Renal cortical epithelial cell (primary cell): ENCODE measurements around the gene ARL11. TPM values are rescaled to one million over a fixed set of nuclear protein-coding genes. Genes with fewer than 3 reads are reported as not detected.
A peak's percentile ranks its signal among the peaks of the same experiment; 100 is the strongest.
"Not testable (repeated sequence)": the region's sequence is repeated elsewhere in the genome, so short reads cannot be mapped to it uniquely, and the experiment has no call there.

ENCODE experiments used
- DNase-seq: peaks from one replicate; pipeline ENCODE4 v3.0.0-alpha.2; 2011; ENCODE audit warnings: low read depth
- total RNA-seq: library from RNA; depleted of rRNA; stranded (reverse); fragments of >200 nt; gene quantifications from 2 replicates; pipeline ENCODE4 v1.2.3, GENCODE V29; 2014

Gene ARL11
- under 0.01 TPM in 1 of 2 replicates, not detected in the other for total RNA-seq

DNA sequence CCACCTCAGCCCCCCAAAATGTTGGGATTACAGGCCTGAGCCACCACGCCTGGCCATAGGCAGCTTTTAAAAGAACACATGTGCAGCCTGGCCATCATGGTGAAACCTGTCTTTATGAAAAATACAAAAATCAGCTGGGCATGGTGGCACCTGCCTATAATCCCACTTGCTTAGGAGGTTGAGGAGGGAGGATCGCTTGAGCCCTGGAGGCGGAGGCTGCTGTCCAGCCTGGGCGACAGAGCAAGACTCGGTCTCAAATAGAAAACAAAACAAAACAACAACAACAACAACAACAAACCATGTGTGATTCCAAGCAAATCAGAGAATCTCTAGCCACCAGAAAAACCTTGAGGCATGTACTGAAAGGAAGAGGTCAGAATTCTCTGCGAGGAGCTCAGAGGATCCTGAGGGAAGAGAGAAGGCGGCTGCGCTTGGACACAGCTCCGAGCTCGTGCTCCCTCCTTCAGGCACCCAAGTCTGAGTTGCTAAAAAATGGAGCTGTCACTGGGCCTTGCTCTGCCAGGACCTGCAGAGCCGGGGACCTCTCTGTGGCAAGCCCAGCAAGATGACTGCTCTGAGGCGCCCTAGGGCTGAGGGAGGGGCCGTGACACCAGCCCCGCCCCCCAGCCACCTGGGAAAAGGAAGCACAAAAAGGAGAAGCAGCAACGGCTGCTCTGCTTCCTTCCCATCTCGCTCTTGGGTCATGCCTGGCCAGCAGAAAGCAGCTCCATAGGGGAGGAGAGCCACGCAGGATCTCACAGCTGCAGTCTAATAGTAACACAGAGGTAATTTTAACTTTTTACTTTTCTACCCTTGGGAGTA is at the start of gene ARL11:
TSS of gene ARL11 (plus strand) at position 677 of the 822 bp plus-strand sequence. CDS start 1,941 bp downstream, outside the sequence.
- DNase-seq: no peak

GRCh38 chr13:49579501-49579900 is 48.8 kb upstream of the ARL11 start:
- no peak for DNase-seq

DNA sequence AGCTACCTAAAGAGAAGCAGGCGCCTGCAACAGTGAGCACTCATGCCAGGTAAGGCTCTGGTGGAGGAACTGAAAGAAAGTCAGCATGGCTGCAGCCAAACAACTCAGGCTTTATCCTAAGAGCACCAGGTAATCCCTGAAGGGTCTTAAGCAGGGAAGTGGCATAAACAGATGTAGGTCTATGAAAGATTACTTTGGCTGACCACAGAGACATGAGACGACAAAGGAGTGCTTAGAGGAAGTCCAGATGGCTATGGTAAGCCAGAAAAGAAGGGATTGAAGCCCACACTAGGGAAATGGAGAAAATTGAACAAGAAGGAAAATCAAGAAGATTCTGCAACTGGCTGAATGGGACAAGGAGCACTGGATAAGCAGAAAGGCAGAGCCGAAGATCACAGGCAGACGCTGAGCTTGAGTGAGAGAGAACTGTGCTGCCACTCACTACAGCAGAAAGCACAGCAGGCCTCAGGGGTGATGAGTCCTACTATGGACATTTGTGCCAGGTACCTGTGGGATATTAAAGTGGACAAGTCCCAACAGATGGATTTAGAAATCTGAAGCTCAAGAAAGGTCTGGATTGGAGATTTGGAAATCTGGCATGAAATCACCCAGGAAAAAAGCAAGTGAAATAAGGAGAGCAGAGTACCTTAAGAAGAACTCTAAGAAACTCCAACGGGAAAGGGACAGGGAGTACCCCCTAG is 47.2 kb upstream of the ARL11 start:
- no peak for DNase-seq

DNA sequence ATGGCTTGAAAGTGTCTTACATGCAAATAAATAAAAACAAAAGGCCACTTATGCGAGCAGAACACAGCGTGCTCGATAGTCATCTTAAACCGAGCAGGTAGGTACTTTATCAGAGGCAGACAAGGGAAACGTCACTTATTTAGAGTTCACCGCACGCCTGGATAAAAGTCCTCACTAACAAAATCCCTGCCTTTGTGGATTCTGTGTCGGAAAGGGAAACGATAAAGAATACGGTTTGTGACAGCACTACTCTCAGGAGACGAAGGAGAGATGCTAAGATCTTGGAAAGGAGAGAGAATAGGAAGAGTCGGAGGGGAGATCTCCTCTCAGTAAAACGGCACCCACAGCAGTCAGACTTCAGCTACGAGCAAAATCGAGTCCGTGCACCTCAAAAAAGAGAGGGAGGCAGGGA is 43.5 kb upstream of the ARL11 start:
- DNase-seq: peak; percentile 21

DNA sequence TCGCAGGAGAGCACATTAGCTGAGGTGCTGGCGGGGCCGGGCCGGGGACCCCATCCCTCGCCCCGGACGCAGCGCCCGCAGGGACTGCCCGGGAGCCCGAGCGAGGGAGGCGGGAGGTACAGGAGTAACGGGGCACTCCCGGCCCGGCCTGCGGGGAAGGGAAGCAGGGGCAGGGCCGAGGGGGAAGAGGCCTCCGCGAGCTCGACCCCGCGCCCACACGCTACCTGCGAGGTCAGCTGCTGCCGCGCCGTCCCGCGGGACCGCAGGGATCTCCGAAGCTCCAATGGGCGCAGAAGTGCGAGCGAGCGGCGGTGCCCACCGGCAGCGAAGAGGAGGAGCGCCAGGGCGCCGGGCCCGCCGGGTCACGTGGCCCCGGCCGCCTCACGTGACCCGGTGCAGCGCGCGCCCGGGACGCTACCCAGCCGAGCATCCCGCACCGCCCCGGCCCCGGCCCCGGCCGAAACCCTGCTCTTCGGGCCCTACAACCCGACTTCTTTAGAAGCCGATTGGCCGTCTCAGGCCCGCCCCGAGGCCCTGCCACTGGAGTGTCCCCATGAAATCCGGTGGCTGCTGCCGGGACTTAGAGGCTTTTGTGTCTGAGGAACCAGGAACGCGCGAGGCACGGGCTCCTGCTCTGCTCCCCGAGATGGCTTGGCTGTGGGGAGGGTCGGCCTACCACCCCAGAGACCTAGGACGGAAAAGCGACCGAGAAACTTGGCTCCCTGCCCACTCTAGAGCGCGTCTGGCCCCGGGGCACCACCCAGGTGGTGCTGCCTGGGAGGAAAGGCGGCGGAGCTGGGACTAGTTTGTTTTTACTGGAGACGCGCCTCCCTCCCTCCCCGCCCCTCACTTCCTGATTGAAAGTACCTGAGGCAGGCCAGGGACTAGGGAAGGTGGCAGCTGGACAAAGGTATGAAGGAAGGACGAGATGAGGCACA is 42.8 kb upstream of the ARL11 start, which contains the start of gene RCBTB1:
TSS of gene RCBTB1 (minus strand) at position 339 of the 938 bp plus-strand sequence. CDS start 18,279 bp downstream, outside the sequence.
- peak; percentile 25 for DNase-seq

- no peak for DNase-seq
Measured at GRCh38 chr13:49586717-49587116, 41.6 kb upstream of the ARL11 start.

- DNase-seq: no peak
Measured at GRCh38 chr13:49587311-49587847, 40.9 kb upstream of the ARL11 start.

DNA sequence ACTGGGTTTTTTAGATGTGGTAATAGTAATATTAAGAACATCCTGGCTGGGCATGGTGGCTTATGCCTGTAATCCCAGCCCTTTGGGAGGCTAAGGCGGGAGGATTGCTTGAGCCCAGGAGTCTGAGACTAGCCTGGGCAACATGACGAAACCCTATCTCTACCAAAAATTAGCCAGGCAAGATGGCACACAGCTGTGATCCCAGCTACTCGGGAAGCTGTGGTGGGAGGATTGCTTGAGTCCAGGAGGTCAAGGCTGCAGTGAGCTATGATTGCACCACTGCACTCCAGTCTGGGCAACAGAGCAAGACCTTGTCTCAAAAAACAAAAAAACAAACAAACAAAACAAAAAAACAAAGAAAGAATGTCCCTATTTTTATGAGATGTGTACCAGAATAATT is 37.6 kb upstream of the ARL11 start:
- not testable (repeated sequence) for DNase-seq

DNA sequence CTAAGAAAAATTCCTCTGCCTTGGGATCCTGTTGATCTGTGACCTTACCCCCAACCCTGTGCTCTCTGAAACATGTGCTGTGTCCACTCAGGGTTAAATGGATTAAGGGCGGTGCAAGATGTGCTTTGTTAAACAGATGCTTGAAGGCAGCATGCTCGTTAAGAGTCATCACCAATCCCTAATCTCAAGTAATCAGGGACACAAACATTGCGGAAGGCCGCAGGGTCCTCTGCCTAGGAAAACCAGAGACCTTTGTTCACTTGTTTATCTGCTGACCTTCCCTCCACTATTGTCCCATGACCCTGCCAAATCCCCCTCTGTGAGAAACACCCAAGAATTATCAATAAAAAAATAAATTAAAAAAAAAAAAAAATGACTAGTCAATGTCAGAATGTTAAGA is 34.4 kb upstream of the ARL11 start:
- DNase-seq: not testable (repeated sequence)

GRCh38 chr13:49594576-49594975 is 33.7 kb upstream of the ARL11 start:
- DNase-seq: no peak

GRCh38 chr13:49596221-49596620 is 32.1 kb upstream of the ARL11 start:
- no peak for DNase-seq

- DNase-seq: no peak
Measured at GRCh38 chr13:49597043-49597641, 31.2 kb upstream of the ARL11 start.

DNA sequence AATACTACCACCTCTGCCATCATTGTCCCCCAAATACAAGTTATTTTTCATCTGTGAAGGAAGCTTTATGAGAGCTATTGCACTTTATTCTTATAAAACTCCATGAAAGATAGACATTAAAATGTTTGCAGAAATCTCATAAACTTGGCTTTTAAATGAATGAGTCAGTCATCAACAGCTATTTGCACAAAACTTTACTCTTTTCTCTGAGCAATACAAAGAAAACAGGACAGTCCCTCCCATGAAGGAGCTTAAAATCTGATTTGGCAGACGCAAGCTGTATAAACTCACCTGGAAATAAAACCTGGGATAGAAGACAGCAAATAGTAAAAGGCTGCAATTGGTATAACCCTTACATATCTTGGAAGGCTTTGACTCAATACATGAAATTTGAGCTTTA is 26.3 kb upstream of the ARL11 start:
- no peak for DNase-seq

- DNase-seq: not testable (repeated sequence)
Measured at GRCh38 chr13:49602615-49603014, 25.7 kb upstream of the ARL11 start.

GRCh38 chr13:49604570-49604969 is 23.7 kb upstream of the ARL11 start:
- no peak for DNase-seq

- peak; percentile 87 for DNase-seq
Measured at GRCh38 chr13:49606747-49607648, 21.3 kb upstream of the ARL11 start.

DNA sequence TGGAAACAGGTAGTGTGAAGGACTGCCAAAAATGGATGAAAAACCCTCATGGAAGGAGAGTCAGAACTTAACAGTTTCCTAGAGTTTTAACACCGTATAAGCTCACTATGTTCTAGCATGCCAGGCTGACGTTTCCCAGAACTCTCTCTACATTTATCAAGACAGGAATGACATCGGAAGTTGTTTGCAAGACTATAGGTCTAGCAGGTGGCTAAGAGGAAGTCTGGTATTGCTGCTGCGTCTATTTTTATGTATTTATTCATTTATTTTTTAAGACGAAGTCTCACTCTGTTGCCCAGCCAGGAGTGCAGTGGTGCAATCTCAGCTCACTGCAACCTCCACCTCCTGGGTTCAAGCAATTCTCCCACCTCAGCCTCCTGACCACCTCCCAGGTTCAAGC is 20.5 kb upstream of the ARL11 start:
- no peak for DNase-seq

- DNase-seq: no peak
Measured at GRCh38 chr13:49608651-49609331, 19.5 kb upstream of the ARL11 start.

DNA sequence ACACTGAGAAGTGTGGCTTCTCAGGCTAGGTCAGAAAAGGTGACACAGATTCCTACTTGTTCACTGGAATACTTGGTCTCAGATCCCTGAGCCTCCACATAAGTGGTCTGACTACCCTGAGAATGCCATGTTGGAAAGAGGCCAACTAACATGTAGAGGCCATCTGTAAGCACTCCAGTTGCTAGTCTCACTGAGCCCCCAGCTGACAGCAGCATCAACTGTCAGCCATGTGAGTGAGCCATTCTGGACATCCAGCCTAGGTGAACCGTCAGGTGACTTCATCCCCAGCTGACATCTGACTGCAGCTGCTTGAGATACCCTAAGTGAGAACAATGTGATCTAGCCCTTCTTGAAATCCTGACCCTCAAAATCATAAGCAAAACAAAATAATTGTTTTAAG is 18.1 kb upstream of the ARL11 start:
- DNase-seq: no peak
